ENCODE results near the gene RGS2. TPM values are rescaled to one million over a fixed set of nuclear protein-coding genes. Genes with fewer than 3 reads are reported as not detected.

The RGS2 gene
- total and polyA plus RNA-seq, 2 of the 4 experiments (the other 2 are of a cell fraction), result 13.5 to 19.7 TPM

DNA sequence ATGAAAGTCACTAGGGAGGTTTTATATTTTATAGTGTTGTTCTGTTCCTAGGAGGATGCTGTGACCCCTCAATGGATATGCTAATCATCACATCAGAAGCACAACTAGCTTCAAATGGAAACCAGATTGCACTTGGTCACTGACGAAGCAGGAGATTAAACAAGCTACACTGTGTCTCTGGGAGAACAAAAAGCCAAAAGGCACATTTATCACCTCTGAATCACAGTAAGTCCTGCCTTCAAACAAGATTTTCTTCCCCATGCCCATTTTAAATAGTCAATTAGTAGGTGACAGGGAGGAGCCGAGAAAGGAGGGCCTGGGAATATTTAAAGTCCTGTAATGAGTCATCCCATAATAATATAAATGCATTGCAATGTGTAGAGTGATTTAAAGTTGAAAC lies 38.1 kb downstream of the RGS2 start:
- Histone ChIP-seq H4K91ac (ENCODE audit: insufficient read depth, low read depth, low read length) (no peak overlapping the region), H3K4me2 (ENCODE audit: low read depth, low read length) (no peak overlapping the region), H3K79me1 (ENCODE audit: low read depth in 1 of 2, low read length in 2 of 2) (no peaks in the 10 kb centered on the region), H3K9me3 (ENCODE audit: control insufficient read depth, insufficient read depth, low read length) (no peaks in the 10 kb centered on the region), H2AK5ac (ENCODE audit: low read depth, low read length) (no peak overlapping the region), H3K4ac (ENCODE audit: low read depth, low read length) (no peak overlapping the region), H3K36me3 (ENCODE audit: control insufficient read depth, insufficient read depth, low read length) (no peaks in the 10 kb centered on the region), H4K5ac (ENCODE audit: low read depth, low read length) (no peak overlapping the region), H4K8ac (ENCODE audit: low read depth in 2 of 2, low read length in 2 of 2) (no peak overlapping the region), H3K9ac (ENCODE audit: low read depth, low read length) (no peak overlapping the region), H2BK20ac (ENCODE audit: low read depth, low read length) (no peak overlapping the region), H3K23ac (ENCODE audit: low read depth, low read length) (no peak overlapping the region), H2BK15ac (ENCODE audit: low read depth, low read length) (no peak overlapping the region), H2BK120ac (ENCODE audit: low read depth, low read length) (no peak overlapping the region), H2BK5ac (ENCODE audit: low read depth, low read length, poor library complexity, severe bottlenecking) (no peak overlapping the region), H3K27ac (ENCODE audit: insufficient read depth, low read length) (no peak overlapping the region), H3K27me3 (ENCODE audit: control insufficient read depth, insufficient read depth, low read length) (peaks cover 1% of the 10 kb centered on the region; the same call in 1 of the 2 replicates), H3K4me1 (ENCODE audit: control insufficient read depth, insufficient read depth, low read length) (no peaks in the 10 kb centered on the region), H3K4me3 (ENCODE audit: insufficient read depth, low read depth, low read length) (no peak overlapping the region), H3K9me1 (ENCODE audit: insufficient read depth, low read length) (no peaks in the 10 kb centered on the region), H3K56ac (ENCODE audit: extremely low read depth, insufficient read depth, low read length) (no peak overlapping the region), H2AFZ (replicated peaks; ENCODE audit: low read length, poor library complexity) (no peak overlapping the region), H4K20me1 (ENCODE audit: insufficient read depth, low read length) (no peaks in the 10 kb centered on the region), H3K14ac (replicated peaks; ENCODE audit: low read depth, low read length) (no peak overlapping the region), H2AK9ac (replicated peaks; ENCODE audit: low read depth, low read length, poor library complexity) (no peak overlapping the region), H3K18ac (ENCODE audit: low read depth, low read length) (no peak overlapping the region)
- BruUV-seq (replicated peaks), result no TSS peak
- intact Hi-C loops (cut with micrococcal nuclease), result no loop called here
- in situ Hi-C loops (cut with MboI; ENCODE audit: low sequenced_read_pairs), result no loop called here
- dilution Hi-C loops (cut with HindIII; ENCODE audit: low sequenced_read_pairs, unreplicated experiment), result no loop called here
- no peak for DNase-seq
- no peak for ATAC-seq (ENCODE audit: low read depth)
- ChIA-PET POLR2A (ENCODE audit: unreplicated experiment) (no interaction called here), CTCF (no interaction called here)
- WGBS, 2 experiments (ENCODE audit: extremely low coverage in 2 of 2, insufficient read length in 1 of 2), result no CpG with 5 or more reads among the region's 2 CpGs
- no peak for TF ChIP-seq NFE2L2 (IDR thresholded peaks at IDR 0.05; ENCODE audit: low read depth, low read length)
- no peak for TF ChIP-seq POLR2A (IDR thresholded peaks at IDR 0.05; ENCODE audit: low read depth, low read length)
- TF ChIP-seq RFX5 (IDR thresholded peaks at IDR 0.05; ENCODE audit: low read depth, low read length), result no peak
- TF ChIP-seq, protein P1, sequence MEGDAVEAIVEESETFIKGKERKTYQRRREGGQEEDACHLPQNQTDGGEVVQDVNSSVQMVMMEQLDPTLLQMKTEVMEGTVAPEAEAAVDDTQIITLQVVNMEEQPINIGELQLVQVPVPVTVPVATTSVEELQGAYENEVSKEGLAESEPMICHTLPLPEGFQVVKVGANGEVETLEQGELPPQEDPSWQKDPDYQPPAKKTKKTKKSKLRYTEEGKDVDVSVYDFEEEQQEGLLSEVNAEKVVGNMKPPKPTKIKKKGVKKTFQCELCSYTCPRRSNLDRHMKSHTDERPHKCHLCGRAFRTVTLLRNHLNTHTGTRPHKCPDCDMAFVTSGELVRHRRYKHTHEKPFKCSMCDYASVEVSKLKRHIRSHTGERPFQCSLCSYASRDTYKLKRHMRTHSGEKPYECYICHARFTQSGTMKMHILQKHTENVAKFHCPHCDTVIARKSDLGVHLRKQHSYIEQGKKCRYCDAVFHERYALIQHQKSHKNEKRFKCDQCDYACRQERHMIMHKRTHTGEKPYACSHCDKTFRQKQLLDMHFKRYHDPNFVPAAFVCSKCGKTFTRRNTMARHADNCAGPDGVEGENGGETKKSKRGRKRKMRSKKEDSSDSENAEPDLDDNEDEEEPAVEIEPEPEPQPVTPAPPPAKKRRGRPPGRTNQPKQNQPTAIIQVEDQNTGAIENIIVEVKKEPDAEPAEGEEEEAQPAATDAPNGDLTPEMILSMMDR (conservative IDR thresholded peaks at IDR 0.05; ENCODE audit: low read depth, low read length), result no peak
- no peak for TF ChIP-seq BHLHE40 (IDR thresholded peaks at IDR 0.05; ENCODE audit: low read depth, low read length)
- TF ChIP-seq, protein P2, sequence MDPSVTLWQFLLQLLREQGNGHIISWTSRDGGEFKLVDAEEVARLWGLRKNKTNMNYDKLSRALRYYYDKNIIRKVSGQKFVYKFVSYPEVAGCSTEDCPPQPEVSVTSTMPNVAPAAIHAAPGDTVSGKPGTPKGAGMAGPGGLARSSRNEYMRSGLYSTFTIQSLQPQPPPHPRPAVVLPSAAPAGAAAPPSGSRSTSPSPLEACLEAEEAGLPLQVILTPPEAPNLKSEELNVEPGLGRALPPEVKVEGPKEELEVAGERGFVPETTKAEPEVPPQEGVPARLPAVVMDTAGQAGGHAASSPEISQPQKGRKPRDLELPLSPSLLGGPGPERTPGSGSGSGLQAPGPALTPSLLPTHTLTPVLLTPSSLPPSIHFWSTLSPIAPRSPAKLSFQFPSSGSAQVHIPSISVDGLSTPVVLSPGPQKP (IDR thresholded peaks at IDR 0.05; ENCODE audit: borderline replicate concordance, low read depth, low read length), result no peak
- TF ChIP-seq, protein P3, sequence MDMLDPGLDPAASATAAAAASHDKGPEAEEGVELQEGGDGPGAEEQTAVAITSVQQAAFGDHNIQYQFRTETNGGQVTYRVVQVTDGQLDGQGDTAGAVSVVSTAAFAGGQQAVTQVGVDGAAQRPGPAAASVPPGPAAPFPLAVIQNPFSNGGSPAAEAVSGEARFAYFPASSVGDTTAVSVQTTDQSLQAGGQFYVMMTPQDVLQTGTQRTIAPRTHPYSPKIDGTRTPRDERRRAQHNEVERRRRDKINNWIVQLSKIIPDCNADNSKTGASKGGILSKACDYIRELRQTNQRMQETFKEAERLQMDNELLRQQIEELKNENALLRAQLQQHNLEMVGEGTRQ (IDR thresholded peaks at IDR 0.05; ENCODE audit: low read depth, low read length), result no peak
- no peak for TF ChIP-seq MAZ (IDR thresholded peaks at IDR 0.05; ENCODE audit: borderline replicate concordance, low read depth, low read length)
- no peak for TF ChIP-seq SMC3 (IDR thresholded peaks at IDR 0.05; ENCODE audit: low read depth, low read length)
- TF ChIP-seq RCOR1 (IDR thresholded peaks at IDR 0.05; ENCODE audit: insufficient replicate concordance, low read length), result no peak
- no peak for TF ChIP-seq FOS (IDR thresholded peaks at IDR 0.05; ENCODE audit: low read depth, low read length)
- TF ChIP-seq MAFK (IDR thresholded peaks at IDR 0.05; ENCODE audit: low read depth, low read length), result no peak
- TF ChIP-seq MXI1 (IDR thresholded peaks at IDR 0.05; ENCODE audit: borderline replicate concordance, low read depth, low read length), result no peak
- no peak for TF ChIP-seq CHD1 (IDR thresholded peaks at IDR 0.05; ENCODE audit: low read depth, low read length)
- TF ChIP-seq RAD21 (IDR thresholded peaks at IDR 0.05; ENCODE audit: low read length), result no peak
- TF ChIP-seq CEBPB (IDR thresholded peaks at IDR 0.05; ENCODE audit: low read depth, low read length), result no peak
